Astrocyte of the cerebellum (primary cell): ENCODE results near the gene NUDCD3.

Experiments used
- DNase-seq: peaks from one replicate; pipeline ENCODE4 v3.0.0-alpha.2; 2011; ENCODE audit warnings: low read depth
- H3K4me3 ChIP-seq: 2 replicates; pipeline ENCODE4 v1.5.1; 2011; ENCODE audit warnings: mild to moderate bottlenecking, low read depth, low read length, moderate library complexity
- CTCF ChIP-seq: IDR thresholded peaks from 2 replicates; pipeline ENCODE4 v1.5.1; 2012; ENCODE audit warnings: low read length, low read depth, moderate library complexity, mild to moderate bottlenecking; ENCODE audit errors: missing control alignments
- in situ Hi-C: cut with HindIII; loops from 2 replicates; pipeline ENCODE4 v1.10.0; 2017; ENCODE audit warnings: low sequenced_read_pairs

The NUDCD3 gene

GRCh38 chr7:44472843-44473242, 17.6 kb downstream of the NUDCD3 start:
- TF ChIP-seq CTCF = no peak
- H3K4me3 ChIP-seq = no peak overlapping the region
- in situ Hi-C loops = no loop called here
- no peak for DNase-seq

- no peak overlapping the region for H3K4me3 ChIP-seq
- in situ Hi-C loops = no loop called here
- no peak for TF ChIP-seq CTCF
- DNase-seq = no peak
Measured at GRCh38 chr7:44471850-44472249, 18.6 kb downstream of the NUDCD3 start.

GRCh38 chr7:44471436-44471835, 19.0 kb downstream of the NUDCD3 start:
- no peak for DNase-seq
- H3K4me3 ChIP-seq = no peak overlapping the region
- TF ChIP-seq CTCF = no peak
- in situ Hi-C loops = no loop called here

- DNase-seq = no peak
- H3K4me3 ChIP-seq = no peak overlapping the region
- TF ChIP-seq CTCF = no peak
- in situ Hi-C loops = no loop called here
Measured at GRCh38 chr7:44470628-44471245, 19.7 kb downstream of the NUDCD3 start.

GRCh38 chr7:44470135-44470479, 20.4 kb downstream of the NUDCD3 start:
- no peak overlapping the region for H3K4me3 ChIP-seq
- no peak for DNase-seq
- TF ChIP-seq CTCF = no peak
- in situ Hi-C loops = no loop called here

GRCh38 chr7:44469461-44470134, 20.9 kb downstream of the NUDCD3 start:
- in situ Hi-C loops = no loop called here
- DNase-seq = no peak

More at GRCh38 chr7:44469461-44470134, 20.9 kb downstream of the NUDCD3 start:
- no peak for TF ChIP-seq CTCF
- no peak overlapping the region for H3K4me3 ChIP-seq
